ENCODE results near the gene KLHL26. TPM values are rescaled to one million over a fixed set of nuclear protein-coding genes. Genes with fewer than 3 reads are reported as not detected.

Gene KLHL26
- total and polyA plus RNA-seq, 4 donors: 2.3 to 5.9 (median 2.4) TPM

DNA sequence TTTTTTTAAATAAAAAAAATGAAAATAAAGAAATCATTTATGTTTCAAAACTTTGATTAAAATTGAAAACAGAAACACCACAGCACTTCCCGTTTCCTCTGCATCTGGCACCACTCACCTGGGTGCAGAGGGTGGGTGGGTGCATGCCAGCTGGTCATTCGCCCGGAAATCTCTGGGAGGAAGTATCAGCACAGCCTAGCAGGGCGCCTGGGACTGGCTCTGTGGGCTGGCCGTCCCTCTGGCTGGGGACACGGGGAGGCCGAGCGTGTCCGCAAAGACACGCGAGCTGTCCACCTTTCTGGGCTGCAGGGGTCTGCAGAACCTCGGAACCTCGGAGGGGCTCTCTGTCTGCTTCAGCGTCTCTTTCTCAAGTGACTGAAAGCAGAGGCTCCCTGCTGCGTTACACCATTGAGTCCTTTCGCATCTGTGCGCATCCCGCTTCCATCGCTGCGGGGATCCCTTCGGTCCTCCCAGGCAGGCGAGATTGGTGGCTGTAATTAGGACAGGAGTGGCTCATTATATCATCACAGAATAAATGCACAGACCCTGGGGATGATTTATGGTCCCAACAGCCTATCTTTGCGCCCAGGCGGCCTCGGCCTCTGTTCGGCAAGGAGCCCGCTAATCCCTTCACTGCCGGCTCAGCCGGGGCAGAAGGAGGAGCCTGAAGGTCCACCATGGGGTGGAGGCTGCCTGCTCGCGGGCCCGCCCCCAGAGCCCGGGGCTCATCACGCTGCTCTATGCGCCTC is 63.8 kb downstream of the KLHL26 start:
- DNase-seq (ENCODE audit: low spot score): no peak

More for the DNA sequence above, 63.8 kb downstream of the KLHL26 start:
- no peaks in the 10 kb centered on the region for H3K36me3 ChIP-seq (ENCODE audit: control insufficient read depth in 4 of 4, insufficient read depth in 3 of 4, low read depth in 1 of 4, low read length in 3 of 4)
- H3K9me3 ChIP-seq (ENCODE audit: control insufficient read depth in 4 of 4, low read length in 3 of 4): no peaks in the 10 kb centered on the region
- H3K27me3 ChIP-seq (ENCODE audit: control insufficient read depth in 4 of 4, insufficient read depth in 4 of 4, low read length in 3 of 4): no peaks in the 10 kb centered on the region
- H3K4me1 ChIP-seq (ENCODE audit: control insufficient read depth in 4 of 4, insufficient read depth in 4 of 4, low read length in 3 of 4): peaks cover 4 to 20% (median 14%) of the 10 kb centered on the region in 4 donors
- 38% methylated on average over 35 of the region's 35 CpGs for WGBS
- no peak for TF ChIP-seq SP1 (IDR thresholded peaks at IDR 0.05)
- TF ChIP-seq NR2F2 (IDR thresholded peaks at IDR 0.05): no peak
- TF ChIP-seq, protein P1, sequence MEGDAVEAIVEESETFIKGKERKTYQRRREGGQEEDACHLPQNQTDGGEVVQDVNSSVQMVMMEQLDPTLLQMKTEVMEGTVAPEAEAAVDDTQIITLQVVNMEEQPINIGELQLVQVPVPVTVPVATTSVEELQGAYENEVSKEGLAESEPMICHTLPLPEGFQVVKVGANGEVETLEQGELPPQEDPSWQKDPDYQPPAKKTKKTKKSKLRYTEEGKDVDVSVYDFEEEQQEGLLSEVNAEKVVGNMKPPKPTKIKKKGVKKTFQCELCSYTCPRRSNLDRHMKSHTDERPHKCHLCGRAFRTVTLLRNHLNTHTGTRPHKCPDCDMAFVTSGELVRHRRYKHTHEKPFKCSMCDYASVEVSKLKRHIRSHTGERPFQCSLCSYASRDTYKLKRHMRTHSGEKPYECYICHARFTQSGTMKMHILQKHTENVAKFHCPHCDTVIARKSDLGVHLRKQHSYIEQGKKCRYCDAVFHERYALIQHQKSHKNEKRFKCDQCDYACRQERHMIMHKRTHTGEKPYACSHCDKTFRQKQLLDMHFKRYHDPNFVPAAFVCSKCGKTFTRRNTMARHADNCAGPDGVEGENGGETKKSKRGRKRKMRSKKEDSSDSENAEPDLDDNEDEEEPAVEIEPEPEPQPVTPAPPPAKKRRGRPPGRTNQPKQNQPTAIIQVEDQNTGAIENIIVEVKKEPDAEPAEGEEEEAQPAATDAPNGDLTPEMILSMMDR (IDR thresholded peaks at IDR 0.05; ENCODE audit: low read depth, low read length, missing input control): no peak
- peak in 1 of 2 donors; percentile 55 for TF ChIP-seq RAD21 (IDR thresholded peaks at IDR 0.05)
- TF ChIP-seq TAF1 (conservative IDR thresholded peaks at IDR 0.05): no peak
- TF ChIP-seq FOXA1 (IDR thresholded peaks at IDR 0.05): no peak
- TF ChIP-seq, protein P2, sequence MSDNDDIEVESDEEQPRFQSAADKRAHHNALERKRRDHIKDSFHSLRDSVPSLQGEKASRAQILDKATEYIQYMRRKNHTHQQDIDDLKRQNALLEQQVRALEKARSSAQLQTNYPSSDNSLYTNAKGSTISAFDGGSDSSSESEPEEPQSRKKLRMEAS (IDR thresholded peaks at IDR 0.05): peak; percentile 91
- TF ChIP-seq, protein P3, sequence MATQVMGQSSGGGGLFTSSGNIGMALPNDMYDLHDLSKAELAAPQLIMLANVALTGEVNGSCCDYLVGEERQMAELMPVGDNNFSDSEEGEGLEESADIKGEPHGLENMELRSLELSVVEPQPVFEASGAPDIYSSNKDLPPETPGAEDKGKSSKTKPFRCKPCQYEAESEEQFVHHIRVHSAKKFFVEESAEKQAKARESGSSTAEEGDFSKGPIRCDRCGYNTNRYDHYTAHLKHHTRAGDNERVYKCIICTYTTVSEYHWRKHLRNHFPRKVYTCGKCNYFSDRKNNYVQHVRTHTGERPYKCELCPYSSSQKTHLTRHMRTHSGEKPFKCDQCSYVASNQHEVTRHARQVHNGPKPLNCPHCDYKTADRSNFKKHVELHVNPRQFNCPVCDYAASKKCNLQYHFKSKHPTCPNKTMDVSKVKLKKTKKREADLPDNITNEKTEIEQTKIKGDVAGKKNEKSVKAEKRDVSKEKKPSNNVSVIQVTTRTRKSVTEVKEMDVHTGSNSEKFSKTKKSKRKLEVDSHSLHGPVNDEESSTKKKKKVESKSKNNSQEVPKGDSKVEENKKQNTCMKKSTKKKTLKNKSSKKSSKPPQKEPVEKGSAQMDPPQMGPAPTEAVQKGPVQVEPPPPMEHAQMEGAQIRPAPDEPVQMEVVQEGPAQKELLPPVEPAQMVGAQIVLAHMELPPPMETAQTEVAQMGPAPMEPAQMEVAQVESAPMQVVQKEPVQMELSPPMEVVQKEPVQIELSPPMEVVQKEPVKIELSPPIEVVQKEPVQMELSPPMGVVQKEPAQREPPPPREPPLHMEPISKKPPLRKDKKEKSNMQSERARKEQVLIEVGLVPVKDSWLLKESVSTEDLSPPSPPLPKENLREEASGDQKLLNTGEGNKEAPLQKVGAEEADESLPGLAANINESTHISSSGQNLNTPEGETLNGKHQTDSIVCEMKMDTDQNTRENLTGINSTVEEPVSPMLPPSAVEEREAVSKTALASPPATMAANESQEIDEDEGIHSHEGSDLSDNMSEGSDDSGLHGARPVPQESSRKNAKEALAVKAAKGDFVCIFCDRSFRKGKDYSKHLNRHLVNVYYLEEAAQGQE (IDR thresholded peaks at IDR 0.05): no peak
- no peak for TF ChIP-seq JUND (IDR thresholded peaks at IDR 0.05)
- peak; percentile 54 to 58 for TF ChIP-seq HNF4A (conservative IDR thresholded peaks at IDR 0.05)
- peak; percentile 21 to 38 for TF ChIP-seq RXRA (IDR thresholded peaks at IDR 0.05)
- peak in 1 of 2 donors; percentile 90 for TF ChIP-seq EGR1 (IDR thresholded peaks at IDR 0.05; ENCODE audit: low read depth in 2 of 2)
- TF ChIP-seq YY1 (IDR thresholded peaks at IDR 0.05): no peak
- TF ChIP-seq GABPA (IDR thresholded peaks at IDR 0.05 in 1 of 2, conservative IDR thresholded peaks at IDR 0.05 in 1 of 2): peak in 1 of 2 donors; percentile 61
- TF ChIP-seq HNF4G (IDR thresholded peaks at IDR 0.05): no peak
- no peak for TF ChIP-seq FOXA2 (IDR thresholded peaks at IDR 0.05)
- TF ChIP-seq, protein P4, sequence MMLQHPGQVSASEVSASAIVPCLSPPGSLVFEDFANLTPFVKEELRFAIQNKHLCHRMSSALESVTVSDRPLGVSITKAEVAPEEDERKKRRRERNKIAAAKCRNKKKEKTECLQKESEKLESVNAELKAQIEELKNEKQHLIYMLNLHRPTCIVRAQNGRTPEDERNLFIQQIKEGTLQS (IDR thresholded peaks at IDR 0.05): no peak
- TF ChIP-seq, protein P5, sequence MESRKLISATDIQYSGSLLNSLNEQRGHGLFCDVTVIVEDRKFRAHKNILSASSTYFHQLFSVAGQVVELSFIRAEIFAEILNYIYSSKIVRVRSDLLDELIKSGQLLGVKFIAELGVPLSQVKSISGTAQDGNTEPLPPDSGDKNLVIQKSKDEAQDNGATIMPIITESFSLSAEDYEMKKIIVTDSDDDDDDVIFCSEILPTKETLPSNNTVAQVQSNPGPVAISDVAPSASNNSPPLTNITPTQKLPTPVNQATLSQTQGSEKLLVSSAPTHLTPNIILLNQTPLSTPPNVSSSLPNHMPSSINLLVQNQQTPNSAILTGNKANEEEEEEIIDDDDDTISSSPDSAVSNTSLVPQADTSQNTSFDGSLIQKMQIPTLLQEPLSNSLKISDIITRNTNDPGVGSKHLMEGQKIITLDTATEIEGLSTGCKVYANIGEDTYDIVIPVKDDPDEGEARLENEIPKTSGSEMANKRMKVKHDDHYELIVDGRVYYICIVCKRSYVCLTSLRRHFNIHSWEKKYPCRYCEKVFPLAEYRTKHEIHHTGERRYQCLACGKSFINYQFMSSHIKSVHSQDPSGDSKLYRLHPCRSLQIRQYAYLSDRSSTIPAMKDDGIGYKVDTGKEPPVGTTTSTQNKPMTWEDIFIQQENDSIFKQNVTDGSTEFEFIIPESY (IDR thresholded peaks at IDR 0.05): no peak
- H3K9ac ChIP-seq (ENCODE audit: low read depth in 1 of 2, low read length in 2 of 2): peak overlapping the region in 1 of 2 donors; percentile 58
- peak overlapping the region; percentile 51 to 68 for H3K27ac ChIP-seq (ENCODE audit: low read depth in 1 of 2, low read length in 2 of 2)
- peak overlapping the region in 2 of 3 donors; percentile 13 to 52 for H3K4me3 ChIP-seq (ENCODE audit: low read depth in 1 of 3, low read length in 3 of 3)

Data from liver (tissue), 9 donors.